Activated CD4-positive, alpha-beta T cell treated with anti-CD3 and anti-CD28 coated beads, Interleukin-2, amount 50 U/mL, for 16 hours (primary cell): ENCODE results near the gene ZNF14.
"Not testable (repeated sequence)": the region's sequence is repeated elsewhere in the genome, so short reads cannot be mapped to it uniquely, and the experiment has no call there.

Source experiments
- DNase-seq: peaks from one replicate; pipeline ENCODE4 v3.0.0-alpha.2; 2020

ZNF14 gene

DNA sequence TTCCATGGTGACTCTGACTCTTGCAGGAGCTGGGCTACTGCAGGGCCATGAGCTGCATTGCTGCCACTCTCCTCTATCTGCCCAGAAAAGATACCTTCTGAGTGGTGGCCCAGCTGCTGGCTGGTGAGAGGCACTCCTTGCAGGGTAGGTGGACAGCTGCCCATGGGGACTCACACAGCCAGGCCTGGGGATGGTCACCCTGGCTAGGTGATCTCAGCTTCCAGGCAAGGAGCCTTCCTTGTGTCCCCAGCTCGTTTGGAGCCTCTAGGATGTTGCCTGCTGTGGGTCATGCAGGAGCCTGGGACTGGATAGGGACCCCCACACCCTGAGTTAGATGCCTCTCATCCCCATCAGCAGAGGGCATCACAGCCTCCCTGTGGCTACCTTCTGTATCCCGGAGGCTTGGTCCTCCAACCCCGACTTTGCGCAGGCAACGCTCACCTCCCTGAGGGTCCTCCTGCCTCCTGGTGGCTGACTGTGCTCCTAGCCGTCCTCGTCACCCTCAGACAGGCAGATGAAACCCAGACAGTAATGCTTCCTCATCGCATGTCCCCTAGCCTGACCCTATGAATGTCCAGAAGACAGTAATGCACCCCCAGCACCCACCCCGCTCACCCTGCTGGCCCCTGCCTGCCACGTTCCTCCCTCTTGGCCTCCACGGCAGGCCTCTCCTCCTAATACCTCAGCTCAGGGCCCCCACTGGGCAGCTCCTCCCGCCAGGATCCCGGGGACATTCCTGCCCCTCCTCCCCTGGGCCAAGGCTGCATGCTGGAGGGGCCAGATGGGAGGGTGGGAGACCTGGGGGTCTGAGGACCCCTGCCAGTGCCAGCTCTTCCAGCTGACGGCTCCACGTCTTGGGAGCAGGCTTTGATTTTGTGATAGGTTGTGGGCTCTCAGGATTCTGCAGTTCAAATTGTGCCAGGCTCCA is 13.6 kb upstream of the ZNF14 start:
- DNase-seq: no peak

DNA sequence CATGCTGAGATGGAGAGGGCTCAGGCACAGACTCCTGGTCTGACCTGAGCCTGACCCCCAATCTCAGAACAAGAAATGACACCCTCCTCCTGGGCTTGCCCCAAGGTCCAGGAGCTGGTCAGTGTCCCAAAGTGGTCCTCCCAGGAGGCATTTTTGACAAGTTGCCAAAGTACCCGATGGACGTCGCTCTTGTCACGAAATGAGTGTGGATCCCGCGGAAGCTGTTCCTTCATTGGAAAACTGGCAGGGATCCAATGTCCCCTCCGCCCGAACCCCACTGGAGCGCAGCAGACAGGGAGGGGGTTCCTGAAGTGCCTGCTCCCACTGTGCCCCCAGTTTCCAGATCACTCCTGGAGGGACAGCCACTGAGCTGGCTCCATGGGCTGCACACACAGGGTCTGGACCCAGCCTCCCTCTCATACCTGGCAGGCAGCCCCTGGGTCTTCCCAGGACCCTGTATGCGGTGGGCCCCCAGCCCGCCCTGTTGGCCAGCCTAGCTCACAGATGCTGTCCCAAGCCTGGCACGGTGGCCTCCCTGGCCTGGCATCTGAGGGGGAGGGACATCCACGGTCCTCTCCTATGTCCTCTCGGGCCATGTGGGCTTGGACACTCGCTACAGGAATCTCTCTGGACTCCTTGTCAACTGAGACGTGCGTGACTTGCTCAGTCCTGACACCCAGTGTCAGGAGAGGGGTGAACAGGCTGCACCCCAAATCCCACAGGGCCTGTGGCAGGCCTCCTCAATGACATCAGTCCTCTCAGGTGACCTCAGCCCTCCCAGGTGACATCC is 12.8 kb upstream of the ZNF14 start:
- DNase-seq: no peak

DNA sequence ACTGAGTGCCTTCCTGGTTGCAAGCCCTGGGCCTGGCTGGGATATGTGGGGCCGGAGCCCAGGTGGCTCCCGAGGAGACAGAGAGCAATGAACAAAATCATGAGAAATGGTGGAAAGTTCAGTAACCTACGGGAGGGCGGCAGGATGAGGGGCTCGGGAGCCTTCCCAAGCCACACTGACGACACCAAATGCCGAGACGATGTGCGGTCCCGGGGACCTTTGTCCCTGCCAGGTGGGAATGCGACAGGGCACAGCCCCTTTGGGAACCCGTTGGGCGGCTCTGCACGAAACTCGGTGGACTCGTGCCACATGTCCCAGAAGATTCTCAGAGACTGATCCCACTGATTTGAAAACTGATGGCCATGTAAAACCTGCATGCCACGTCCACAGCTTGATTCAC is 11.7 kb upstream of the ZNF14 start:
- no peak for DNase-seq

- DNase-seq: not testable (repeated sequence)
Measured at GRCh38 chr19:19743921-19744320, 11.0 kb upstream of the ZNF14 start.

- no peak for DNase-seq
Measured at GRCh38 chr19:19743176-19743575, 10.3 kb upstream of the ZNF14 start.

- DNase-seq: no peak
Measured at GRCh38 chr19:19742773-19743172, 9.9 kb upstream of the ZNF14 start.

GRCh38 chr19:19741184-19741583 is 8.3 kb upstream of the ZNF14 start:
- no peak for DNase-seq

DNA sequence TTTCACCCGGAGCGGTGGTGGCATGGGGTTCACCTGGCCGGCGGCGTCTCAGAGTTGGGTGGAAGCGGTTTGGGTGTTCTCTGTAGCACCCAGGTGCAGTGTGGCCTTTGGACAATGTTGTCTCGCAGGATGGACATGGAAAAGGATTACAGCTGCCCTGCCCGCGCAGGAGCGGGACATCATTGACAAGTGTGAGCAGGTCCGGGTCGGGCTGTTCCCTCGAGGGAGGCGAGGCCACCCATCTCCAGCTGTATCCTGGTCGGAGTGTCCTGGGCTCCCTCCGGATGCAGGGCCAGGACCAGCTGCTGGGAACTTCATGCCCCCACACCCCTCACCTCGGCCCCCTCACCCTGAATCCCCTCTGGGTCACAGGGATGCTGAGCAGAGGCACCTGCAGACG is 7.8 kb upstream of the ZNF14 start:
- no peak for DNase-seq

GRCh38 chr19:19738564-19738963 is 5.7 kb upstream of the ZNF14 start:
- DNase-seq: no peak

- DNase-seq: no peak
Measured at GRCh38 chr19:19737559-19738332, 4.8 kb upstream of the ZNF14 start.

DNA sequence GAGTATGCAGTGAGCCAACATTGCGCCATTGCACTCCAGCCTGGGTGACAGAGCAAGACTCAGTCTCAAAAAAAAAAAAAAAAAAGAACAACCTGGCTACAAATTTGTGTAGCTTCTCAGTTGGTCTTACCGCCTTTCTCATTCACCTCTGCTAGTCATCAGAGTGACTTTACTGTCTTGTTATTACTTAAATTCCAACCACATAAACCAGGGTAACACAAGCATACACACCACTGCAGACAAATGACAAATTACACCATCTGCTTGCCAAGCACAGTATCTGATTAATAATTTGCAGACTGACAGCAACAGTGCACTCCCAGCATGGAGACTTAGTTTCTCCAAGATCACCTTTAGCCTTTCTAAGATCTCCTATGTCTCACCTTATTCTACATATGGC is 11.0 kb downstream of the ZNF14 start:
- no peak for DNase-seq

DNA sequence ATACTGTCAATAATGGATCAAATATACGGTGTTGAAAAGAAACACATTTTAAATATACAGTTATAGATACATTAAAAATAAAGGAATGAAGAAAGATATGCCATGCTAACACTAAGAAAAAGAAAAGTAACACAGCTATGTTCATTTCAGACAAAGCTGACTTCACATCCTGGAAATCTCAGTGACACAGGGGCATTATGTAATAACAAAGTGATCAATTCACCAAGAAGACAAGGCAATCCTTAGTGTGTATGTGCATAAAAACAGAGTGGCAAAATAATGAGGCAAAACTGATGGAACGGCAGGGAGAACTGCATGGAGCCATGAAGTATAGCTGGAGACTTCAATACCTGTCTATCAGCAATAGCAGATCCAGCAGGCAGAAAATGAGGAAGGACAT is 13.1 kb downstream of the ZNF14 start:
- DNase-seq: no peak

- DNase-seq: no peak
Measured at GRCh38 chr19:19711934-19712828, 20.7 kb downstream of the ZNF14 start.

- DNase-seq: no peak
Measured at GRCh38 chr19:19711306-19711933, 21.5 kb downstream of the ZNF14 start.

GRCh38 chr19:19710506-19710905 is 22.4 kb downstream of the ZNF14 start:
- DNase-seq: no peak

DNA sequence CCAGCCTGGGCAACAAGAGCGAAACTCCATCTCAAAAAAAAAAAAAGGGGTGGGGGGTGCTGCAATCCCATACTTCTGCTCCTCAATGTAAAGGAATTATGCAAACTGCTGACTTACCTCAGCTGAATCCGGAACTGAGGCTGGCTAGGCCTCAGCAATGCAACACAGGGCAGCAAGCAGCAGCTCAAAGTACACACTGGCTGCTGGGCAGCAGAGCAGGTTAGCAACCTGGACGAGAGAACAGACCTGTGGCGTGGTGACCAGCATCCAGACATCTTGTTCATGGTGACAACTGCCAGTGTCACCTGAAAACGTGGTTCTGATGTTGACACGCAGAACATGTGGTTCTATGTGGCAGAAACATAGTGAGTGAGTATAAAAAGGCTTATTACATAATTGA is 28.1 kb downstream of the ZNF14 start:
- DNase-seq: no peak

DNA sequence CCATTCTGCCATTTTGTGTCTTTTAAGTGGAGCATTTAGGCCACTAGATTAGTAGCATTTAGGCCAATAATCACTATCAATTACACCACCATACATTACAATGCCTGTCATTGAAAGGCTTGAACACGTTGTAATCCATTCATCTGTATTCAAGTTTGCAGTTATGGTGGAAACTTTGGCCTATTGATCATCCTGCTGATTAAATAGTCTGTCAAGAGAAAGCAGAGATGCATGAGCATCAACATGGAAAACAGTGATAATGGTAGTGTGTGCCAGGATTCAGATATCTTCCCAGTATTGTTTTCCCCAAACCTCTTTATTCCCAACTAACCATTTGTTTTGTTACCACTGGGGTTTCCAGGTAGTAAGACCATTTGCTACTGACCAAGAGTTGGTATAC is 32.4 kb downstream of the ZNF14 start:
- DNase-seq: not testable (repeated sequence)

DNA sequence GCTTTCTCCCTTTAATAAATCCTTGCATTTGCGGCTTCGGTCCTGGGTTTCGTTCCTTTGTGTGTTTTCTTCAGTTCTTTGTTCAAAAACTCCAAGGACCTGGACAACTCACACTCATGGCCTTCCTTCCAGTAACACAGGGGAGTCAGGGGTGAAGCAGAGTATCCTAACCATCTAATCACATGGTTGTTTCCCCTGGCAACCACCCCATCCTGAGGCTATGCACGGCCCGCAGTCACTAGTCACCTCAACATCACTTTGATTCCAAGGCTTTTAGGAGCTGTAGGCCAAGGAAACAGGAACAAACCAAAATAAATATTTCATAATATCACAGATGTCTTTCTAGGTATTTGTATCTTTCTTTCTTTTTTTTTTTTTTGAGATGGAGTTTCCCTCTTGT is 35.3 kb downstream of the ZNF14 start:
- no peak for DNase-seq

GRCh38 chr19:19696386-19696785 is 36.5 kb downstream of the ZNF14 start:
- DNase-seq: no peak

DNA sequence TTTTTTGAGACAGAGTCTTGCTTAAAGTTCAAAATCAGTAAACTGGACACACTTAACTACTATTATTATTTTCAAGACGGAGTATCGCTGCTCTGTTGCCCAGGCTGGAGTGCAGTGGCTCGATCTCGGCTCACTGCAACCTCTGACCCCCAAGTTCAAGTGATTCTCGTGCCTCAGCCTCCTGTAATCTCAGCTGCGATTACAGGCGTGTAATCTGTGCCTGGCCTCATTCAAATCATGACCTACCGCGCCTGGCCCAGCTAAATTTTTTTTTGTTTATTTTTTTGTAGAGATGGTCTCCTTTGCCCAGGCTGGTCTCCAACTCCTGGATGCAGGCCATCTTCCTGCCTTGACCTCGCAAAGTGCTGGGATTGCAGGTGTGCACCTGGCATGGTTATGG is 41.2 kb downstream of the ZNF14 start:
- DNase-seq: no peak

DNA sequence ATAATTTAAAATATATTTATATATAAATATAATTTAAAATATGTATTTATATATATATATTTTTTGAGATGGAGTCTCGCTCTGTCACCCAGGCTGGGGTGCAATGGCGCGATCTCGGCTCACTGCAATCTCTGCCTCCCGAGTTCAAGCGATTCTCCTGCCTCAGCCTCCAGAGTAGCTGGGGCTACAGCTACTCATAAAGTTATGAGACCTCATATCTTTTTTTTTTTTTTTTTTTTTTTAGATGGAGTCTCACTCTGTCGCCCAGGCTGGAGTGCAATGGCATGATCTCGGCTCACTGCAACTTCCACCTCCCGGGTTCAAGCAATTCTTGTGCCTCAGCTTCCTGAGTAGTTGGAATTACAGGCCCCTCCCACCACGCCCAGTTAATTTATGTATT is 43.9 kb downstream of the ZNF14 start:
- not testable (repeated sequence) for DNase-seq

DNA sequence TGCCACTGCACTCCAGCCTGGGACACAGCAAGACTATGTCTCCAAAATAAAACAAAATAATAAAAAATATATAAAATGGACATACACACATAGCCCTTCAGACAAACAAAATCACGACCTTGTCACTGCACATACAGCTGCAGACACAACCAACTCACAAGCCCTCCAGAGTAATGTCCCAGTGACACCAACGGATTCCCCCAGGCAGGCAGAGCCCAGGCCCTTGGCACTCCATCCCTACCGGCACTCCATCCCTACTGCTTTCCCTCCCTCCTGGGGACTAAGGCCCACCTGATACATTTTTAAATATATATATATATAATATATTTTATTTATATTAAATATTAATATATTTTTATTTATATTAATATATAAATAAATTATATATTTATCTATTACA is 45.8 kb downstream of the ZNF14 start:
- no peak for DNase-seq
